H9 (cell line): ENCODE measurements around the gene PLXNA4. TPM values are rescaled to one million over a fixed set of nuclear protein-coding genes. Genes with fewer than 3 reads are reported as not detected.

Experiments used
- DNase-seq: peaks from one replicate; pipeline ENCODE4 v3.0.0-alpha.2; 2017
- H2AFZ ChIP-seq: one replicate; pipeline ENCODE4 v1.6.1; 2013; ENCODE audit warnings: mild to moderate bottlenecking, low read length, control low read depth, moderate library complexity
- H2AK5ac ChIP-seq: 2 replicates; pipeline ENCODE4 v1.6.1; 2013; ENCODE audit warnings: low read length, control low read depth, mixed read lengths; ENCODE audit not compliant: insufficient read length
- H2BK120ac ChIP-seq: one replicate; pipeline ENCODE4 v1.6.1; 2013; ENCODE audit warnings: low read depth, mild to moderate bottlenecking, low read length, control low read depth, inconsistent platforms; ENCODE audit not compliant: poor library complexity, severe bottlenecking
- H2BK12ac ChIP-seq: 2 replicates; pipeline ENCODE4 v1.6.1; 2013; ENCODE audit warnings: low read length, control low read depth, mixed read lengths, low read depth; ENCODE audit not compliant: insufficient read length
- H2BK15ac ChIP-seq: 2 replicates; pipeline ENCODE4 v1.6.1; 2013; ENCODE audit warnings: low read depth, low read length, control low read depth
- H2BK20ac ChIP-seq: one replicate; pipeline ENCODE4 v1.6.1; 2013; ENCODE audit warnings: low read depth, mild to moderate bottlenecking, low read length, control low read depth, inconsistent platforms; ENCODE audit not compliant: poor library complexity, severe bottlenecking
- H2BK5ac ChIP-seq: 2 replicates; pipeline ENCODE4 v1.6.1; 2013; ENCODE audit warnings: low read length, control low read depth, mixed read lengths; ENCODE audit not compliant: insufficient read length
- H3K14ac ChIP-seq: 2 replicates; pipeline ENCODE4 v1.6.1; 2013; ENCODE audit warnings: low read length, control low read depth; ENCODE audit not compliant: insufficient read depth
- H3K18ac ChIP-seq: 2 replicates; pipeline ENCODE4 v1.6.1; 2013; ENCODE audit warnings: low read depth, mild to moderate bottlenecking, mixed read lengths, low read length, control low read depth; ENCODE audit not compliant: insufficient read length
- H3K23ac ChIP-seq: 2 replicates; pipeline ENCODE4 v1.6.1; 2013; ENCODE audit warnings: low read length, control low read depth, mixed read lengths, low read depth; ENCODE audit not compliant: insufficient read length
- H3K23me2 ChIP-seq: 2 replicates; pipeline ENCODE4 v1.6.1; 2013; ENCODE audit warnings: low read depth, mild to moderate bottlenecking, mixed read lengths, low read length, control low read depth; ENCODE audit not compliant: insufficient read length, poor library complexity, severe bottlenecking
- H3K27ac ChIP-seq: 2 replicates; pipeline ENCODE4 v1.5.1; 2013; ENCODE audit warnings: low read length, control low read depth, mixed read lengths, low read depth; ENCODE audit not compliant: insufficient read length
- H3K27me3 ChIP-seq: 2 replicates; pipeline ENCODE4 v1.6.1; 2013; ENCODE audit warnings: low read length, control low read depth, inconsistent platforms; ENCODE audit not compliant: insufficient read depth
- H3K4ac ChIP-seq: 2 replicates; pipeline ENCODE4 v1.6.1; 2013; ENCODE audit warnings: low read depth, mild to moderate bottlenecking, control low read depth, inconsistent platforms, low read length, moderate library complexity
- H3K4me1 ChIP-seq: 2 replicates; pipeline ENCODE4 v1.6.1; 2013; ENCODE audit warnings: low read length, control low read depth, inconsistent platforms; ENCODE audit not compliant: insufficient read depth
- H3K4me2 ChIP-seq: 2 replicates; pipeline ENCODE4 v1.6.1; 2013; ENCODE audit warnings: low read length, control low read depth, mixed read lengths; ENCODE audit not compliant: insufficient read length, insufficient read depth
- H3K56ac ChIP-seq: 2 replicates; pipeline ENCODE4 v1.6.1; 2013; ENCODE audit warnings: low read depth, mild to moderate bottlenecking, mixed read lengths, low read length, control low read depth; ENCODE audit not compliant: insufficient read length
- H3K79me1 ChIP-seq: 2 replicates; pipeline ENCODE4 v1.6.1; 2013; ENCODE audit warnings: low read depth, mild to moderate bottlenecking, moderate library complexity, low read length, control low read depth, inconsistent platforms; ENCODE audit not compliant: insufficient read depth, poor library complexity, severe bottlenecking
- H3K79me2 ChIP-seq: 2 replicates; pipeline ENCODE4 v1.6.1; 2013; ENCODE audit warnings: low read length, control low read depth, inconsistent platforms; ENCODE audit not compliant: insufficient read depth
- H3K9ac ChIP-seq: 2 replicates; pipeline ENCODE4 v1.6.1; 2013; ENCODE audit warnings: low read length, control low read depth, mixed read lengths; ENCODE audit not compliant: insufficient read length; ENCODE audit errors: extremely low read depth
- H3K9me3 ChIP-seq: one replicate; pipeline ENCODE4 v1.6.1; 2013; ENCODE audit warnings: low read depth, low read length, inconsistent platforms; ENCODE audit not compliant: control insufficient read depth
- H3T11ph ChIP-seq: one replicate; pipeline ENCODE4 v1.6.1; 2013; ENCODE audit warnings: mild to moderate bottlenecking, low read length, control low read depth, inconsistent platforms
- H4K20me1 ChIP-seq: one replicate; pipeline ENCODE4 v1.6.1; 2013; ENCODE audit not compliant: control insufficient read depth, insufficient read length, insufficient read depth
- H4K5ac ChIP-seq: 2 replicates; pipeline ENCODE4 v1.6.1; 2013; ENCODE audit warnings: low read depth, mild to moderate bottlenecking, mixed read lengths, low read length, control low read depth; ENCODE audit not compliant: insufficient read length
- H4K8ac ChIP-seq: replicated peaks from 2 replicates; pipeline ENCODE4 v1.6.1; 2013; ENCODE audit warnings: low read length, control low read depth, mixed read lengths, low read depth; ENCODE audit not compliant: insufficient read length
- H4K91ac ChIP-seq: 2 replicates; pipeline ENCODE4 v1.6.1; 2013; ENCODE audit warnings: low read depth, mild to moderate bottlenecking, moderate library complexity, mixed read lengths, low read length, control low read depth; ENCODE audit not compliant: insufficient read length
- H3K27ac Mint-ChIP-seq, 3 experiments: 2 replicates in 2 of 3; 3 replicates in 1 of 3; pipeline ENCODE4 v1.8.0; 2020 to 2021; ENCODE audit warnings: mixed read lengths in 3 of 3, mild to moderate bottlenecking in 1 of 3, moderate library complexity in 1 of 3
- H3K27me3 Mint-ChIP-seq: 2 replicates; pipeline ENCODE4 v1.8.0; 2021; ENCODE audit warnings: low read depth, mild to moderate bottlenecking, moderate library complexity, mixed read lengths
- H3K36me3 Mint-ChIP-seq, 3 experiments: 2 replicates in 2 of 3; 3 replicates in 1 of 3; pipeline ENCODE4 v1.8.0; 2020 to 2021; ENCODE audit warnings: low read depth in 3 of 3, mixed read lengths in 3 of 3; ENCODE audit not compliant: insufficient read depth in 1 of 3
- H3K4me1 Mint-ChIP-seq, 2 experiments: 2 replicates each; pipeline ENCODE4 v1.8.0; 2020; ENCODE audit warnings: mixed read lengths in 2 of 2
- H3K4me3 Mint-ChIP-seq, 2 experiments: 2 replicates in 1 of 2; 3 replicates in 1 of 2; pipeline ENCODE4 v1.8.0; 2020 to 2021; ENCODE audit warnings: mild to moderate bottlenecking in 2 of 2, mixed read lengths in 2 of 2, moderate library complexity in 1 of 2
- H3K9me3 Mint-ChIP-seq, 2 experiments: 2 replicates in 1 of 2; 3 replicates in 1 of 2; pipeline ENCODE4 v1.8.0; 2020; ENCODE audit warnings: mild to moderate bottlenecking in 2 of 2, mixed read lengths in 2 of 2, moderate library complexity in 1 of 2
- CTCF ChIP-seq: fragments of 200-600 bp; sonication (generic); conservative IDR thresholded peaks from 3 replicates; pipeline ENCODE4 v1.8.0; 2021; ENCODE audit warnings: antibody characterized with exemption, mild to moderate bottlenecking
- WGBS: extraction: QIAGEN DNeasy Blood & Tissue Kit; methylation state at CpG from one replicate; pipeline ENCODE4 v1.1.7; 2013; ENCODE audit warnings: missing lambda C conversion rate, low lambda C conversion rate, mixed read lengths; ENCODE audit not compliant: insufficient read length; ENCODE audit errors: extremely low coverage; 5-methylcytosine and 5-hydroxymethylcytosine counted together
- total RNA-seq: library from RNA; stranded (reverse); gene quantifications from 2 replicates; pipeline ENCODE4 v1.2.1, GENCODE V29; 2021

The PLXNA4 gene
- total RNA-seq, 1 experiment from 2014 or later = 0.35 TPM

GRCh38 chr7:132434041-132434440, 142.2 kb downstream of the PLXNA4 start:
- Histone ChIP-seq H2BK12ac (no peak overlapping the region), H3K4me2 (no peak overlapping the region), H3T11ph (no peak overlapping the region), H4K5ac (no peak overlapping the region), H3K14ac (no peak overlapping the region), H3K23me2 (no peaks in the 10 kb centered on the region), H3K27ac (no peak overlapping the region), H3K4me1 (no peaks in the 10 kb centered on the region), H3K9me3 (no peaks in the 10 kb centered on the region), H3K79me1 (no peaks in the 10 kb centered on the region), H2BK20ac (no peak overlapping the region), H4K20me1 (peaks cover 2% of the 10 kb centered on the region), H4K8ac (no peak overlapping the region), H3K9ac (no peak overlapping the region), H2BK120ac (no peak overlapping the region), H2BK5ac (no peak overlapping the region), H2AK5ac (no peak overlapping the region), H2AFZ (no peak overlapping the region), H3K23ac (no peak overlapping the region), H3K27me3 (no peaks in the 10 kb centered on the region), H3K4ac (no peak overlapping the region), H2BK15ac (no peak overlapping the region), H3K79me2 (no peaks in the 10 kb centered on the region), H3K18ac (no peak overlapping the region), H3K56ac (no peak overlapping the region), H4K91ac (no peak overlapping the region)
- no peak for TF ChIP-seq CTCF
- H3K27ac Mint-ChIP-seq = no peak overlapping the region
- no CpG with 5 or more reads among the region's 7 CpGs for WGBS
- no peak overlapping the region for H3K4me3 Mint-ChIP-seq
- no peaks in the 10 kb centered on the region for H3K36me3 Mint-ChIP-seq
- peaks cover 18% of the 10 kb centered on the region for H3K27me3 Mint-ChIP-seq
- no peaks in the 10 kb centered on the region for H3K4me1 Mint-ChIP-seq
- no peak for DNase-seq
- no peaks in the 10 kb centered on the region for H3K9me3 Mint-ChIP-seq
